ENCODE data around the gene DLX3.

- no peak for TF ChIP-seq REST (IDR thresholded peaks at IDR 0.05; ENCODE audit: borderline replicate concordance)
- no peak for TF ChIP-seq CTCF (IDR thresholded peaks at IDR 0.05; ENCODE audit: poor library complexity, severe bottlenecking)
- TF ChIP-seq TAF1 (IDR thresholded peaks at IDR 0.05; ENCODE audit: low read depth) = no peak
Observed at GRCh38 chr17:50034498-50035364, 39.7 kb upstream of the DLX3 start.

All from neural cell (in vitro differentiated cells).